ENCODE data around the gene ABCA2. TPM values are rescaled to one million over a fixed set of nuclear protein-coding genes. Genes with fewer than 3 reads are reported as not detected.
A peak's percentile ranks its signal among the peaks of the same experiment; 100 is the strongest.

The ABCA2 gene
- total RNA-seq, 1 experiment from 2014 or later = 19.2 TPM

- CTCF ChIA-PET = interaction anchor here (0.6 to 3.8 kb wide), 10 partner anchors 8 to 210 kb away, joined by 3 to 38 read pairs (median 4); partner anchors contain the start of genes MAN1B1 and NPDC1
Measured at GRCh38 chr9:137026828-137027227, 1.2 kb downstream of the ABCA2 start.

DNA sequence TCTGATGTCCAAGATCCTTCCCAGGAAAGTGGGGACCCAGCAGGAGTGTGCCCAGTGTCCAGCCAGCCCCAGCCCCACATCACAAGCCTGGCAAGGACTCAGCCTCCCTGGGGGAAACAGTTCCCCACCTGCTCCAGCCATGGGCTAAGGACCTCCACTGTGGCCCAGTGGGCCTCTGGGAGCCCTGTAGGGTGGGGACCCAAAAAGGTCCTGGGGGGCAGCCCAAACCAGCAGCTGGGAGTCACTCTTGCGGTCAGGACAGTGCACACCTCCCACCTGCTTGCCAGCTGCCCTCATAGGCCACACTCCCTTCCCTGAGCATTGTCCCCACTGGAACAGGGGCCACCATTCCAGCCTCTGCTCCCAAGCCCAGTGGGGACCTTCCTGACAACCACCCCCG, 1.7 kb downstream of the ABCA2 start:
- no peak for DNase-seq (ENCODE audit: low spot score)
- H3K27ac Mint-ChIP-seq = no peak overlapping the region
- H3K27me3 Mint-ChIP-seq (ENCODE audit: low read depth) = peaks cover 17% of the 10 kb centered on the region
- ChIA-PET POLR2A (no interaction called here), CTCF (interaction anchor here (1.4 to 3.8 kb wide), 8 partner anchors 9 to 60 kb away, joined by 3 to 38 read pairs (median 6); partner anchors contain the start of genes MAN1B1 and NPDC1)
- H3K4me3 Mint-ChIP-seq = peak overlapping the region; percentile 8; the same call in 1 of the 2 replicates
- ATAC-seq = no peak
- no peaks in the 10 kb centered on the region for H3K9me3 Mint-ChIP-seq
- no peaks in the 10 kb centered on the region for H3K36me3 Mint-ChIP-seq
- peaks cover 2% of the 10 kb centered on the region; the same call in 1 of the 2 replicates for H3K4me1 Mint-ChIP-seq
- TF ChIP-seq FOXJ3 (CRISPR knock-in tag; IDR thresholded peaks at IDR 0.05; ENCODE audit: borderline replicate concordance) (no peak), MLX (CRISPR knock-in tag; IDR thresholded peaks at IDR 0.05) (no peak), CREB1 (CRISPR knock-in tag; IDR thresholded peaks at IDR 0.05) (no peak), ZNF281 (CRISPR knock-in tag; IDR thresholded peaks at IDR 0.05) (no peak), NFYB (CRISPR knock-in tag; conservative IDR thresholded peaks at IDR 0.05; ENCODE audit: low read depth) (no peak), MAX (CRISPR knock-in tag; IDR thresholded peaks at IDR 0.05) (no peak), JAZF1 (CRISPR knock-in tag; IDR thresholded peaks at IDR 0.05) (no peak), CREM (CRISPR knock-in tag; IDR thresholded peaks at IDR 0.05) (no peak), PRDM15 (CRISPR knock-in tag; IDR thresholded peaks at IDR 0.05) (no peak), ZNF121 (CRISPR knock-in tag; IDR thresholded peaks at IDR 0.05) (no peak), NR3C1 (CRISPR knock-in tag; conservative IDR thresholded peaks at IDR 0.05; ENCODE audit: low read depth) (no peak)
- TF ChIP-seq, protein P1, sequence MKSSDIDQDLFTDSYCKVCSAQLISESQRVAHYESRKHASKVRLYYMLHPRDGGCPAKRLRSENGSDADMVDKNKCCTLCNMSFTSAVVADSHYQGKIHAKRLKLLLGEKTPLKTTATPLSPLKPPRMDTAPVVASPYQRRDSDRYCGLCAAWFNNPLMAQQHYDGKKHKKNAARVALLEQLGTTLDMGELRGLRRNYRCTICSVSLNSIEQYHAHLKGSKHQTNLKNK (CRISPR knock-in tag; IDR thresholded peaks at IDR 0.05) = no peak

More at GRCh38 chr9:137026828-137027227, 1.2 kb downstream of the ABCA2 start:
- no peaks in the 10 kb centered on the region for H3K36me3 Mint-ChIP-seq
- peaks cover 2% of the 10 kb centered on the region; the same call in 1 of the 2 replicates for H3K4me1 Mint-ChIP-seq
- no peaks in the 10 kb centered on the region for H3K9me3 Mint-ChIP-seq
- ATAC-seq = no peak
- H3K4me3 Mint-ChIP-seq = peak overlapping the region; percentile 69
- DNase-seq (ENCODE audit: low spot score) = no peak
- H3K27ac Mint-ChIP-seq = no peak overlapping the region
- no peak for TF ChIP-seq FOXJ3 (CRISPR knock-in tag; IDR thresholded peaks at IDR 0.05; ENCODE audit: borderline replicate concordance)
- no peak for TF ChIP-seq MLX (CRISPR knock-in tag; IDR thresholded peaks at IDR 0.05)
- TF ChIP-seq RORB (CRISPR knock-in tag; IDR thresholded peaks at IDR 0.05) = no peak
- no peak for TF ChIP-seq ATF1 (CRISPR knock-in tag; IDR thresholded peaks at IDR 0.05)
- TF ChIP-seq, protein P2, sequence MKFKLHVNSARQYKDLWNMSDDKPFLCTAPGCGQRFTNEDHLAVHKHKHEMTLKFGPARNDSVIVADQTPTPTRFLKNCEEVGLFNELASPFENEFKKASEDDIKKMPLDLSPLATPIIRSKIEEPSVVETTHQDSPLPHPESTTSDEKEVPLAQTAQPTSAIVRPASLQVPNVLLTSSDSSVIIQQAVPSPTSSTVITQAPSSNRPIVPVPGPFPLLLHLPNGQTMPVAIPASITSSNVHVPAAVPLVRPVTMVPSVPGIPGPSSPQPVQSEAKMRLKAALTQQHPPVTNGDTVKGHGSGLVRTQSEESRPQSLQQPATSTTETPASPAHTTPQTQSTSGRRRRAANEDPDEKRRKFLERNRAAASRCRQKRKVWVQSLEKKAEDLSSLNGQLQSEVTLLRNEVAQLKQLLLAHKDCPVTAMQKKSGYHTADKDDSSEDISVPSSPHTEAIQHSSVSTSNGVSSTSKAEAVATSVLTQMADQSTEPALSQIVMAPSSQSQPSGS (CRISPR knock-in tag; IDR thresholded peaks at IDR 0.05; ENCODE audit: borderline replicate concordance, low read depth) = no peak
- TF ChIP-seq MAX (CRISPR knock-in tag; IDR thresholded peaks at IDR 0.05) = no peak
- TF ChIP-seq, protein P3, sequence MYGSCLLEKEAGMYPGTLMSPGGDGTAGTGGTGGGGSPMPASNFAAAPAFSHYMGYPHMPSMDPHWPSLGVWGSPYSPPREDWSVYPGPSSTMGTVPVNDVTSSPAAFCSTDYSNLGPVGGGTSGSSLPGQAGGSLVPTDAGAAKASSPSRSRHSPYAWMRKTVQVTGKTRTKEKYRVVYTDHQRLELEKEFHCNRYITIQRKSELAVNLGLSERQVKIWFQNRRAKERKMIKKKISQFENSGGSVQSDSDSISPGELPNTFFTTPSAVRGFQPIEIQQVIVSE (CRISPR knock-in tag; IDR thresholded peaks at IDR 0.05; ENCODE audit: borderline replicate concordance) = no peak
- TF ChIP-seq ZNF121 (CRISPR knock-in tag; IDR thresholded peaks at IDR 0.05) = no peak
- TF ChIP-seq ZNF317 (CRISPR knock-in tag; IDR thresholded peaks at IDR 0.05; ENCODE audit: borderline replicate concordance, low read depth) = no peak
- no peak for TF ChIP-seq GTF2I (CRISPR knock-in tag; conservative IDR thresholded peaks at IDR 0.05)
- TF ChIP-seq NR2C2 (CRISPR knock-in tag; IDR thresholded peaks at IDR 0.05) = no peak
- TF ChIP-seq, protein P4, sequence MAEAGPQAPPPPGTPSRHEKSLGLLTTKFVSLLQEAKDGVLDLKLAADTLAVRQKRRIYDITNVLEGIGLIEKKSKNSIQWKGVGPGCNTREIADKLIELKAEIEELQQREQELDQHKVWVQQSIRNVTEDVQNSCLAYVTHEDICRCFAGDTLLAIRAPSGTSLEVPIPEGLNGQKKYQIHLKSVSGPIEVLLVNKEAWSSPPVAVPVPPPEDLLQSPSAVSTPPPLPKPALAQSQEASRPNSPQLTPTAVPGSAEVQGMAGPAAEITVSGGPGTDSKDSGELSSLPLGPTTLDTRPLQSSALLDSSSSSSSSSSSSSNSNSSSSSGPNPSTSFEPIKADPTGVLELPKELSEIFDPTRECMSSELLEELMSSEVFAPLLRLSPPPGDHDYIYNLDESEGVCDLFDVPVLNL (CRISPR knock-in tag; IDR thresholded peaks at IDR 0.05; ENCODE audit: borderline replicate concordance, low read depth) = no peak
- no peak for TF ChIP-seq SP1 (CRISPR knock-in tag; conservative IDR thresholded peaks at IDR 0.05)
- TF ChIP-seq NFATC4 (CRISPR knock-in tag; IDR thresholded peaks at IDR 0.05) = no peak
- POLR2A ChIA-PET = no interaction called here
- H3K27me3 Mint-ChIP-seq (ENCODE audit: low read depth) = peaks cover 17% of the 10 kb centered on the region
